MM.1S (cell line): Measurements from ENCODE around the gene MORC3.

ENCODE experiments used
- EZH2 ChIP-seq: fragments of 300-600 bp; sonication (generic); optimal IDR thresholded peaks from 2 replicates; pipeline ENCODE3; 2017; ENCODE audit warnings: low read depth, mild to moderate bottlenecking, antibody characterized with exemption, low read length, mixed read lengths
- TF ChIP-seq, protein P1 (sequence below): fragments of 300-600 bp; sonication (generic); IDR thresholded peaks from 2 replicates; pipeline ENCODE4 v1.5.1; 2016; ENCODE audit warnings: antibody characterized with exemption, low read length, mixed read lengths

DNA sequence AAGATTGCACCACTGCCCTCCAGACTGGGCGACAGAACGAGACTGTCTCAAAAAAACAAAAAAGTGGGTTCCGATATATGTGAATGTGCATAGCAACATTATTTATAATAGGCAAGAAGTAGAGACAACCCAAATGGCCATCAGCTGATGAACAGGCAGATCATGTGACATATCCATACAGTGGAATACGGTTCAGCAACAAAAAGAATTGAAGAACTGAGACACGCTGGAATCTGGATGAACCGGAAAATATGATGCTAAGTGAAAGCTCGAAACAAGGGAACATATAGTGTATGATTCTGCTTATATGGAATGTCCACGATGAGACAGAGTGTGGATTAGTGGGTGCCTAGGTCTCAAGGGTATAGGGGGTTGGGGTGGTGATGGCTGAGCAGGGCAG lies 28.5 kb upstream of the MORC3 start:
- TF ChIP-seq, protein P1, sequence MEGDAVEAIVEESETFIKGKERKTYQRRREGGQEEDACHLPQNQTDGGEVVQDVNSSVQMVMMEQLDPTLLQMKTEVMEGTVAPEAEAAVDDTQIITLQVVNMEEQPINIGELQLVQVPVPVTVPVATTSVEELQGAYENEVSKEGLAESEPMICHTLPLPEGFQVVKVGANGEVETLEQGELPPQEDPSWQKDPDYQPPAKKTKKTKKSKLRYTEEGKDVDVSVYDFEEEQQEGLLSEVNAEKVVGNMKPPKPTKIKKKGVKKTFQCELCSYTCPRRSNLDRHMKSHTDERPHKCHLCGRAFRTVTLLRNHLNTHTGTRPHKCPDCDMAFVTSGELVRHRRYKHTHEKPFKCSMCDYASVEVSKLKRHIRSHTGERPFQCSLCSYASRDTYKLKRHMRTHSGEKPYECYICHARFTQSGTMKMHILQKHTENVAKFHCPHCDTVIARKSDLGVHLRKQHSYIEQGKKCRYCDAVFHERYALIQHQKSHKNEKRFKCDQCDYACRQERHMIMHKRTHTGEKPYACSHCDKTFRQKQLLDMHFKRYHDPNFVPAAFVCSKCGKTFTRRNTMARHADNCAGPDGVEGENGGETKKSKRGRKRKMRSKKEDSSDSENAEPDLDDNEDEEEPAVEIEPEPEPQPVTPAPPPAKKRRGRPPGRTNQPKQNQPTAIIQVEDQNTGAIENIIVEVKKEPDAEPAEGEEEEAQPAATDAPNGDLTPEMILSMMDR = no peak
- TF ChIP-seq EZH2 = no peak
